Body of pancreas (tissue), 4 donors: ENCODE data around the gene PCDHA6.
"Not testable (repeated sequence)": the region's sequence is repeated elsewhere in the genome, so short reads cannot be mapped to it uniquely, and the experiment has no call there.

ENCODE experiments used
- POLR2A ChIP-seq, 3 donors: fragments of 450-650 bp; IDR thresholded peaks; one replicate each; pipeline ENCODE4 v1.6.1; 2016; ENCODE audit warnings: antibody characterized with exemption in 3 of 3, mild to moderate bottlenecking in 2 of 3
- TF ChIP-seq, protein P1 (sequence below), 7 experiments: fragments of 450-650 bp in 4 of 7; fragments of 200-600 bp in 3 of 7; sonication (generic) in 3 of 7; IDR thresholded peaks; one replicate each; pipeline ENCODE4 v1.5.1; 2016 to 2019; ENCODE audit warnings: antibody characterized with exemption in 7 of 7

GRCh38 chr5:140834439-140835008, 6.8 kb downstream of the PCDHA6 start:
- not testable (repeated sequence) for TF ChIP-seq POLR2A (IDR thresholded peaks at IDR 0.05)
- TF ChIP-seq, protein P1, sequence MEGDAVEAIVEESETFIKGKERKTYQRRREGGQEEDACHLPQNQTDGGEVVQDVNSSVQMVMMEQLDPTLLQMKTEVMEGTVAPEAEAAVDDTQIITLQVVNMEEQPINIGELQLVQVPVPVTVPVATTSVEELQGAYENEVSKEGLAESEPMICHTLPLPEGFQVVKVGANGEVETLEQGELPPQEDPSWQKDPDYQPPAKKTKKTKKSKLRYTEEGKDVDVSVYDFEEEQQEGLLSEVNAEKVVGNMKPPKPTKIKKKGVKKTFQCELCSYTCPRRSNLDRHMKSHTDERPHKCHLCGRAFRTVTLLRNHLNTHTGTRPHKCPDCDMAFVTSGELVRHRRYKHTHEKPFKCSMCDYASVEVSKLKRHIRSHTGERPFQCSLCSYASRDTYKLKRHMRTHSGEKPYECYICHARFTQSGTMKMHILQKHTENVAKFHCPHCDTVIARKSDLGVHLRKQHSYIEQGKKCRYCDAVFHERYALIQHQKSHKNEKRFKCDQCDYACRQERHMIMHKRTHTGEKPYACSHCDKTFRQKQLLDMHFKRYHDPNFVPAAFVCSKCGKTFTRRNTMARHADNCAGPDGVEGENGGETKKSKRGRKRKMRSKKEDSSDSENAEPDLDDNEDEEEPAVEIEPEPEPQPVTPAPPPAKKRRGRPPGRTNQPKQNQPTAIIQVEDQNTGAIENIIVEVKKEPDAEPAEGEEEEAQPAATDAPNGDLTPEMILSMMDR (IDR thresholded peaks at IDR 0.05) = not testable (repeated sequence)
